ENCODE data around the gene HEXIM2. TPM values are rescaled to one million over a fixed set of nuclear protein-coding genes. Genes with fewer than 3 reads are reported as not detected.

Gene HEXIM2
- total RNA-seq, 1 donor: 10.9 TPM

DNA sequence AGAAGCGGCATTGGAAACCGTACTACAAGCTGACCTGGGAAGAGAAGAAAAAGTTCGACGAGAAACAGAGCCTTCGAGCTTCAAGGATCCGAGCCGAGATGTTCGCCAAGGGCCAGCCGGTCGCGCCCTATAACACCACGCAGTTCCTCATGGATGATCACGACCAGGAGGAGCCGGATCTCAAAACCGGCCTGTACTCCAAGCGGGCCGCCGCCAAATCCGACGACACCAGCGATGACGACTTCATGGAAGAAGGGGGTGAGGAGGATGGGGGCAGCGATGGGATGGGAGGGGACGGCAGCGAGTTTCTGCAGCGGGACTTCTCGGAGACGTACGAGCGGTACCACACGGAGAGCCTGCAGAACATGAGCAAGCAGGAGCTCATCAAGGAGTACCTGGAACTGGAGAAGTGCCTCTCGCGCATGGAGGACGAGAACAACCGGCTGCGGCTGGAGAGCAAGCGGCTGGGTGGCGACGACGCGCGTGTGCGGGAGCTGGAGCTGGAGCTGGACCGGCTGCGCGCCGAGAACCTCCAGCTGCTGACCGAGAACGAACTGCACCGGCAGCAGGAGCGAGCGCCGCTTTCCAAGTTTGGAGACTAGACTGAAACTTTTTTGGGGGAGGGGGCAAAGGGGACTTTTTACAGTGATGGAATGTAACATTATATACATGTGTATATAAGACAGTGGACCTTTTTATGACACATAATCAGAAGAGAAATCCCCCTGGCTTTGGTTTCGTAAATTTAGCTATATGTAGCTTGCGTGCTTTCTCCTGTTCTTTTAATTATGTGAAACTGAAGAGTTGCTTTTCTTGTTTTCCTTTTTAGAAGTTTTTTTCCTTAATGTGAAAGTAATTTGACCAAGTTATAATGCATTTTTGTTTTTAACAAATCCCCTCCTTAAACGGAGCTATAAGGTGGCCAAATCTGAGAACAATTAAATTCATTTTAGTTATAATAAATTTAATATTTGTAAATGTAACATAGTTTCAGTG is 11.7 kb upstream of the HEXIM2 start:
- TF ChIP-seq, protein P1, sequence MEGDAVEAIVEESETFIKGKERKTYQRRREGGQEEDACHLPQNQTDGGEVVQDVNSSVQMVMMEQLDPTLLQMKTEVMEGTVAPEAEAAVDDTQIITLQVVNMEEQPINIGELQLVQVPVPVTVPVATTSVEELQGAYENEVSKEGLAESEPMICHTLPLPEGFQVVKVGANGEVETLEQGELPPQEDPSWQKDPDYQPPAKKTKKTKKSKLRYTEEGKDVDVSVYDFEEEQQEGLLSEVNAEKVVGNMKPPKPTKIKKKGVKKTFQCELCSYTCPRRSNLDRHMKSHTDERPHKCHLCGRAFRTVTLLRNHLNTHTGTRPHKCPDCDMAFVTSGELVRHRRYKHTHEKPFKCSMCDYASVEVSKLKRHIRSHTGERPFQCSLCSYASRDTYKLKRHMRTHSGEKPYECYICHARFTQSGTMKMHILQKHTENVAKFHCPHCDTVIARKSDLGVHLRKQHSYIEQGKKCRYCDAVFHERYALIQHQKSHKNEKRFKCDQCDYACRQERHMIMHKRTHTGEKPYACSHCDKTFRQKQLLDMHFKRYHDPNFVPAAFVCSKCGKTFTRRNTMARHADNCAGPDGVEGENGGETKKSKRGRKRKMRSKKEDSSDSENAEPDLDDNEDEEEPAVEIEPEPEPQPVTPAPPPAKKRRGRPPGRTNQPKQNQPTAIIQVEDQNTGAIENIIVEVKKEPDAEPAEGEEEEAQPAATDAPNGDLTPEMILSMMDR (IDR thresholded peaks at IDR 0.05; ENCODE audit: extremely low read depth, low read depth, low read length): no peak
- Histone ChIP-seq H3K4me1 (ENCODE audit: insufficient read depth, low read length) (peaks cover 23% of the 10 kb centered on the region), H3K36me3 (ENCODE audit: insufficient read depth, low read length) (no peaks in the 10 kb centered on the region), H3K4me3 (ENCODE audit: insufficient read depth, low read length) (peak overlapping the region; percentile 77), H2AFZ (ENCODE audit: low read length) (no peak overlapping the region), H3K27ac (ENCODE audit: low read depth, low read length) (peak overlapping the region; percentile 88), H3K27me3 (ENCODE audit: insufficient read depth, low read length) (no peaks in the 10 kb centered on the region), H3K79me2 (ENCODE audit: insufficient read depth, low read length) (peaks cover 39% of the 10 kb centered on the region), H4K20me1 (ENCODE audit: insufficient read depth, low read length) (peaks cover 25% of the 10 kb centered on the region), H3K4me2 (ENCODE audit: insufficient read depth, low read length) (peak overlapping the region; percentile 83), H3K9me3 (ENCODE audit: low read depth, low read length) (no peaks in the 10 kb centered on the region)
- peak; percentile 79 for DNase-seq (ENCODE audit: insufficient read length, low spot score, missing footprints)

DNA sequence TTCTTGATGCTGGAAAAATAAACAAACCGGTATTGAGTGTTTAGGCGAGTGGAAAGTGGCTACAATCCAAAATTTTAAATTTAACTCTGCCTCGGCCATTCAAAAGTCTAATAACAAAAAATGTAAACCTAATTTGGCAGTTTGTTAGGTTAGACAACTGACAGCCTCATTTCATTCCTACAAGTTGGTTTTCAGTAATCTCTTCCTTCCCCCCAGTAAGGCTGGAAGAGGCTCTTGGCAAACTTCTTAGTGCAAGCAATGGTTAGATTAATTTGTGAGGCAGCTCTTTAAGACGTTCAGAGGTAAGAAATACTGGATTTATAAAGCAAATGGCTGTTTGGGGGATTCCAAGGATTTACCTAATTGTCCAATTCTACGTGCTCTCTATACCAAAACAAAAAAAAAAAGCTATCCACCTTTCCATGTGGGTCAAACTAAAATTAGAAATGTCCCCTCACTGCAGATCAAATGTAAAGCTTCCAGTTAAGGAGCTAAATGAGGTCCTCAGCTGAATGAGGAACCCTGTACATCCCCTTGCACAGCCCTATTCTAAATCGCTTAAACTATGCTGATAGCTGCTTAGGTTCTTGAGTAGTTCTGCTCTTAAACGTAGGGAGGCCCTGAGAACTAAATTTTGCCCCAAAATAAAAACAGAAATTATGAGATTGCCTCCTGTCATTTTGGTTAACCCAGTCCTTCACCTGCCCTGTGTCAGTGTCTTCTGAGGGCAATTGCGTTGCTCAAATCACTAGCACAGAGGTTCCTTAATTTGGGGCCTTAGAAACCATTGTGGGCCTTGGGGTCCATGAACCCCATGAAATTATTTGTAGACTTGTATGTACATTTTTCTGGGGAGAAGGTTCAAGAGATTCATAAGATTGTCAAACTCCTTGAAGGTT is 10.5 kb upstream of the HEXIM2 start:
- Histone ChIP-seq H3K27ac (ENCODE audit: low read depth, low read length) (peak overlapping the region; percentile 88), H3K79me2 (ENCODE audit: insufficient read depth, low read length) (peaks cover 51% of the 10 kb centered on the region), H2AFZ (ENCODE audit: low read length) (no peak overlapping the region), H4K20me1 (ENCODE audit: insufficient read depth, low read length) (peaks cover 25% of the 10 kb centered on the region), H3K9me3 (ENCODE audit: low read depth, low read length) (no peaks in the 10 kb centered on the region), H3K4me1 (ENCODE audit: insufficient read depth, low read length) (peaks cover 18% of the 10 kb centered on the region), H3K36me3 (ENCODE audit: insufficient read depth, low read length) (no peaks in the 10 kb centered on the region), H3K4me2 (ENCODE audit: insufficient read depth, low read length) (peak overlapping the region; percentile 83), H3K4me3 (ENCODE audit: insufficient read depth, low read length) (peak overlapping the region; percentile 77), H3K27me3 (ENCODE audit: insufficient read depth, low read length) (no peaks in the 10 kb centered on the region)
- no peak for DNase-seq (ENCODE audit: insufficient read length, low spot score, missing footprints)
- TF ChIP-seq, protein P1 (IDR thresholded peaks at IDR 0.05; ENCODE audit: extremely low read depth, low read depth, low read length): no peak

DNA sequence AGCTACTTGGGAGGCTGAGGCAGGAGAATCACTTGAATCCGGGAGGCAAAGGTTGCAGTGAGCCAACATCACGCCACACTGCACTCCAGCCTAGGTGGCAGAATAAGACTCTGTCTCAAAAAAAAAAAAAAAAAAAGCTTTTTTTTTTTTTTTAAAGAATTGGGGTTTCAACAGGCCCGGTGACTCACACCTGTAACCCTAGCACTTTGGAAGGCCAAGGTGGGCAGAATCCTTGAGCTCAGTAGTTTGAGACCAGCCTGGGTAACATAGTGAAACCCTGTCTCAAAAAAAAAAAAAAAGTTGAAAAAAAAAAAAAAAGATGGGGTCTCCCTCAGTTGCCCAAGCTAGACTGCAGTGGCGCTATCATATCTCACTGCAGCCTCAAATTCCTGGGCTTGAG is 6.6 kb upstream of the HEXIM2 start:
- Histone ChIP-seq H3K27me3 (ENCODE audit: insufficient read depth, low read length) (no peaks in the 10 kb centered on the region), H3K4me2 (ENCODE audit: insufficient read depth, low read length) (no peak overlapping the region), H3K36me3 (ENCODE audit: insufficient read depth, low read length) (no peaks in the 10 kb centered on the region), H3K79me2 (ENCODE audit: insufficient read depth, low read length) (peaks cover 77% of the 10 kb centered on the region), H3K27ac (ENCODE audit: low read depth, low read length) (no peak overlapping the region), H3K4me3 (ENCODE audit: insufficient read depth, low read length) (no peak overlapping the region), H4K20me1 (ENCODE audit: insufficient read depth, low read length) (peaks cover 11% of the 10 kb centered on the region), H3K9me3 (ENCODE audit: low read depth, low read length) (no peaks in the 10 kb centered on the region), H3K4me1 (ENCODE audit: insufficient read depth, low read length) (peaks cover 28% of the 10 kb centered on the region), H2AFZ (ENCODE audit: low read length) (no peak overlapping the region)
- no peak for DNase-seq (ENCODE audit: insufficient read length, low spot score, missing footprints)
- TF ChIP-seq, protein P1 (IDR thresholded peaks at IDR 0.05; ENCODE audit: extremely low read depth, low read depth, low read length): no peak
